Measurements from ENCODE around the gene AGPAT4. TPM values are rescaled to one million over a fixed set of nuclear protein-coding genes. Genes with fewer than 3 reads are reported as not detected.

Gene AGPAT4
- total and polyA plus RNA-seq, 2 experiments from 2014 or later: 3.0 to 3.9 TPM

GRCh38 chr6:161110028-161110779 lies 163.7 kb downstream of the AGPAT4 start:
- Histone ChIP-seq H3K27me3 (replicated peaks; ENCODE audit: insufficient read depth) (no peaks in the 10 kb centered on the region), H3K4me1 (ENCODE audit: insufficient read depth) (peaks cover 22% of the 10 kb centered on the region), H3K4me3 (no peak overlapping the region), H3F3A (ENCODE audit: insufficient read depth) (peaks cover 43% of the 10 kb centered on the region), H4K20me1 (ENCODE audit: insufficient read depth) (no peaks in the 10 kb centered on the region), H3K9me2 (ENCODE audit: insufficient read depth) (no peaks in the 10 kb centered on the region), H3K9me3 (ENCODE audit: low read depth) (no peaks in the 10 kb centered on the region), H2AFZ (no peak overlapping the region), H3K9ac (no peak overlapping the region), H3K79me2 (ENCODE audit: insufficient read depth) (no peaks in the 10 kb centered on the region), H3K36me3 (ENCODE audit: low read depth) (peaks cover 69% of the 10 kb centered on the region), H3K27ac (no peak overlapping the region), H3K4me2 (ENCODE audit: unreplicated experiment) (no peak overlapping the region)
- no peak for TF ChIP-seq EZH2 (IDR thresholded peaks at IDR 0.05; ENCODE audit: insufficient read depth, poor library complexity, severe bottlenecking)
- no peak for TF ChIP-seq EZH2phosphoT487 (IDR thresholded peaks at IDR 0.05; ENCODE audit: insufficient read depth, low read depth)
- in situ Hi-C loops (cut with MboI): no loop called here
- 82 to 85% methylated on average over 14 of the region's 14 CpGs for WGBS, 2 experiments (ENCODE audit: low coverage in 1 of 2, low lambda C conversion rate in 2 of 2, missing lambda C conversion rate in 2 of 2)
- DNase-seq: no peak

GRCh38 chr6:161109366-161109765 lies 164.5 kb downstream of the AGPAT4 start:
- Histone ChIP-seq H3K4me2 (ENCODE audit: unreplicated experiment) (no peak overlapping the region), H3K4me3 (no peak overlapping the region), H3K9me2 (ENCODE audit: insufficient read depth) (no peaks in the 10 kb centered on the region), H3F3A (ENCODE audit: insufficient read depth) (peaks cover 43% of the 10 kb centered on the region), H3K79me2 (ENCODE audit: insufficient read depth) (no peaks in the 10 kb centered on the region), H3K27ac (no peak overlapping the region), H3K9me3 (ENCODE audit: low read depth) (no peaks in the 10 kb centered on the region), H2AFZ (no peak overlapping the region), H4K20me1 (ENCODE audit: insufficient read depth) (no peaks in the 10 kb centered on the region), H3K4me1 (ENCODE audit: insufficient read depth) (peaks cover 29% of the 10 kb centered on the region), H3K27me3 (replicated peaks; ENCODE audit: insufficient read depth) (no peaks in the 10 kb centered on the region), H3K36me3 (ENCODE audit: low read depth) (peaks cover 62% of the 10 kb centered on the region), H3K9ac (no peak overlapping the region)
- no peak for DNase-seq
- no peak for TF ChIP-seq EZH2 (IDR thresholded peaks at IDR 0.05; ENCODE audit: insufficient read depth, poor library complexity, severe bottlenecking)
- no peak for TF ChIP-seq EZH2phosphoT487 (IDR thresholded peaks at IDR 0.05; ENCODE audit: insufficient read depth, low read depth)
- in situ Hi-C loops (cut with MboI): no loop called here
- WGBS, 2 experiments (ENCODE audit: low coverage in 1 of 2, low lambda C conversion rate in 2 of 2, missing lambda C conversion rate in 2 of 2): 56 to 69% methylated on average over 4 of the region's 4 CpGs

GRCh38 chr6:161108916-161109315 lies 164.9 kb downstream of the AGPAT4 start:
- in situ Hi-C loops (cut with MboI): no loop called here
- Histone ChIP-seq H3K9me3 (ENCODE audit: low read depth) (no peaks in the 10 kb centered on the region), H4K20me1 (ENCODE audit: insufficient read depth) (no peaks in the 10 kb centered on the region), H3K9ac (no peak overlapping the region), H3K79me2 (ENCODE audit: insufficient read depth) (no peaks in the 10 kb centered on the region), H3F3A (ENCODE audit: insufficient read depth) (peaks cover 47% of the 10 kb centered on the region), H3K9me2 (ENCODE audit: insufficient read depth) (no peaks in the 10 kb centered on the region), H3K36me3 (ENCODE audit: low read depth) (peaks cover 60% of the 10 kb centered on the region), H2AFZ (no peak overlapping the region), H3K27ac (no peak overlapping the region), H3K4me3 (no peak overlapping the region), H3K4me1 (ENCODE audit: insufficient read depth) (peaks cover 29% of the 10 kb centered on the region), H3K4me2 (ENCODE audit: unreplicated experiment) (no peak overlapping the region), H3K27me3 (replicated peaks; ENCODE audit: insufficient read depth) (no peaks in the 10 kb centered on the region)
- 97% methylated on average over 5 of the region's 5 CpGs for WGBS, 2 experiments (ENCODE audit: low coverage in 1 of 2, low lambda C conversion rate in 2 of 2, missing lambda C conversion rate in 2 of 2)
- no peak for TF ChIP-seq EZH2phosphoT487 (IDR thresholded peaks at IDR 0.05; ENCODE audit: insufficient read depth, low read depth)
- TF ChIP-seq EZH2 (IDR thresholded peaks at IDR 0.05; ENCODE audit: insufficient read depth, poor library complexity, severe bottlenecking): no peak
- DNase-seq: no peak

- peaks cover 59% of the 10 kb centered on the region for H3K36me3 ChIP-seq (ENCODE audit: low read depth)
- no peaks in the 10 kb centered on the region for H3K9me2 ChIP-seq (ENCODE audit: insufficient read depth)
- H3K4me1 ChIP-seq (ENCODE audit: insufficient read depth): peaks cover 29% of the 10 kb centered on the region
- no peak overlapping the region for H3K4me3 ChIP-seq
- no peak overlapping the region for H3K9ac ChIP-seq
- TF ChIP-seq EZH2 (IDR thresholded peaks at IDR 0.05; ENCODE audit: insufficient read depth, poor library complexity, severe bottlenecking): no peak
- no peak for TF ChIP-seq EZH2phosphoT487 (IDR thresholded peaks at IDR 0.05; ENCODE audit: insufficient read depth, low read depth)
- H2AFZ ChIP-seq: no peak overlapping the region
- no peaks in the 10 kb centered on the region for H4K20me1 ChIP-seq (ENCODE audit: insufficient read depth)
- in situ Hi-C loops (cut with MboI): no loop called here
- no peak overlapping the region for H3K27ac ChIP-seq
- no peak overlapping the region for H3K4me2 ChIP-seq (ENCODE audit: unreplicated experiment)
- no peaks in the 10 kb centered on the region for H3K79me2 ChIP-seq (ENCODE audit: insufficient read depth)
- no peaks in the 10 kb centered on the region for H3K9me3 ChIP-seq (ENCODE audit: low read depth)
- H3K27me3 ChIP-seq (replicated peaks; ENCODE audit: insufficient read depth): no peaks in the 10 kb centered on the region
- peaks cover 48% of the 10 kb centered on the region for H3F3A ChIP-seq (ENCODE audit: insufficient read depth)
- no peak for DNase-seq
- 96 to 97% methylated on average over 23 of the region's 23 CpGs for WGBS, 2 experiments (ENCODE audit: low coverage in 1 of 2, low lambda C conversion rate in 2 of 2, missing lambda C conversion rate in 2 of 2)
These were observed 165.8 kb downstream of the AGPAT4 start for GRCh38 chr6:161107779-161108730.

Measured in GM23248 (cell line).